HL-60 (cell line): ENCODE results near the gene DLX4.

Source experiments
- CTCF ChIP-seq: IDR thresholded peaks from one replicate; pipeline ENCODE4 v1.5.1; 2011; ENCODE audit warnings: low read length, control low read depth, inconsistent platforms; ENCODE audit not compliant: insufficient read depth
- POLR2AphosphoS5 ChIP-seq: IDR thresholded peaks from 2 replicates; pipeline ENCODE4 v1.6.1; 2012; ENCODE audit warnings: low read depth
- REST ChIP-seq: IDR thresholded peaks from 2 replicates; pipeline ENCODE4 v1.6.1; 2012; ENCODE audit warnings: low read depth; ENCODE audit not compliant: insufficient replicate concordance

DNA sequence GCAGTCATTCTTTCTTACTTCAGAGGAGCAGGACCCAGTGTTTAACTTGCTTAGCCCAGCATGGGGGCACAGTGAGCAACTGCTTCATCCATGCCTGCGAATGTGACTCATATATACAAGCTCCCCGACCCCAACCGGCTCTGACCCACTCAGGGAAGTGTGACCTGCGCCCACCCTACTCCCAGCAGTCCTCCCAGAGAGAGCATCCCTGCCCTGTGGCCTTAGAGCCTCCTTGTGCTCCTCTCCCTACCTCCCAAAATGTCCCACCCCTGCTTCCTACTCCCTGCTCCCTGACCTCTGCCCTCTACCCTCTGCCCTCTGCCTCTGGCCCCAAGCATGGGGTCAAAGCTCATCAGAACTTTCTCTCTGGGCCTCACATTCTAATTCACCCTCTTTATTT, 46.9 kb upstream of the DLX4 start:
- TF ChIP-seq CTCF (no peak), REST (no peak), POLR2AphosphoS5 (no peak)
